GM12878 (cell line): Measurements from ENCODE around the gene NCKAP5. TPM values are rescaled to one million over a fixed set of nuclear protein-coding genes. Genes with fewer than 3 reads are reported as not detected.

Experiments used
- ATAC-seq: fragments of 200-7000 bp; cut with Tn5 transposase; 3 replicates; pipeline ENCODE4 v1.9.1; 2020; ENCODE audit warnings: mild to moderate bottlenecking, moderate library complexity
- BruUV-seq: library from RNA; stranded (reverse); fragments of 400-500 nt; replicated peaks from 2 replicates; lab custom pipeline; 2021; lab: Mats Ljungman, UMichigan
- CTCF ChIA-PET: fragments of 300-600 bp; sonication (Branson Sonifier 250); formaldehyde crosslinking; extraction: SDS; loops from one replicate; lab custom pipeline; 2021; ENCODE audit warnings: inconsistent platforms; lab: Yijun Ruan, JAX
- POLR2A ChIA-PET: fragments of 350-600 bp; formaldehyde crosslinking; extraction: SDS; loops from one replicate; lab custom pipeline; 2021; ENCODE audit warnings: inconsistent platforms; lab: Charles Lee
- RAD21 ChIA-PET: fragments of 300-600 bp; sonication (Branson Sonifier 250); formaldehyde crosslinking; loops from one replicate; lab custom pipeline; 2023; ENCODE audit warnings: antibody characterized with exemption; ENCODE audit not compliant: unreplicated experiment; lab: Charles Lee
- SMC1A ChIA-PET: fragments of 300-600 bp; sonication (Branson Sonifier 250); formaldehyde crosslinking; loops from one replicate; lab custom pipeline; 2023; ENCODE audit not compliant: unreplicated experiment, uncharacterized antibody; lab: Charles Lee
- DNase-seq: peaks from one replicate; pipeline ENCODE4 v3.0.0-alpha.2; 2011; ENCODE audit warnings: low read depth, low spot score
- FAIRE-seq: peaks from 3 replicates; lab custom pipeline; 2011; peaks lifted over from hg19 to GRCh38; lab: Jason Lieb, UNC
- H2AFZ ChIP-seq: 2 replicates; pipeline ENCODE4 v1.6.0; 2011; ENCODE audit warnings: low read depth, low read length, control low read depth; ENCODE audit not compliant: control insufficient read depth
- H3K27ac ChIP-seq: 2 replicates; pipeline ENCODE4 v1.5.1; 2011; ENCODE audit warnings: control low read depth; ENCODE audit not compliant: control insufficient read depth, insufficient read depth
- H3K27me3 ChIP-seq, 2 experiments: replicated peaks in 1 of 2; 2 replicates each; pipeline versions ENCODE4 v1.6.0 to v1.6.1; 2011; ENCODE audit warnings: low read length in 1 of 2; ENCODE audit not compliant: control insufficient read depth in 2 of 2, insufficient read depth in 2 of 2
- H3K36me3 ChIP-seq, 2 experiments: 2 replicates each; pipeline ENCODE4 v1.5.1; 2011; ENCODE audit warnings: low read length in 1 of 2; ENCODE audit not compliant: control insufficient read depth in 2 of 2, insufficient read depth in 2 of 2
- H3K4me1 ChIP-seq: 2 replicates; pipeline ENCODE4 v1.6.1; 2011; ENCODE audit warnings: mild to moderate bottlenecking, low read length, moderate library complexity, mixed read lengths; ENCODE audit not compliant: control insufficient read depth, insufficient read depth
- H3K4me2 ChIP-seq: 2 replicates; pipeline ENCODE4 v1.6.0; 2011; ENCODE audit warnings: control low read depth; ENCODE audit not compliant: control insufficient read depth, insufficient read depth
- H3K4me3 ChIP-seq: fragments of 200-600 bp; sonication (generic); 2 replicates; pipeline ENCODE4 v1.5.1; 2016
- H3K79me2 ChIP-seq: 2 replicates; pipeline ENCODE4 v1.6.0; 2011; ENCODE audit warnings: low read length; ENCODE audit not compliant: control insufficient read depth, insufficient read depth
- H3K9ac ChIP-seq: 2 replicates; pipeline ENCODE4 v1.8.0; 2011; ENCODE audit warnings: low read length, control low read depth, mixed read lengths; ENCODE audit not compliant: control insufficient read depth, insufficient read depth
- H3K9me3 ChIP-seq: replicated peaks from 3 replicates; pipeline ENCODE4 v1.5.1; 2011; ENCODE audit warnings: mild to moderate bottlenecking, low read length; ENCODE audit not compliant: control insufficient read depth, insufficient read depth
- H4K20me1 ChIP-seq: 2 replicates; pipeline ENCODE4 v1.6.0; 2011; ENCODE audit not compliant: control insufficient read depth, insufficient read depth
- CBFB ChIP-seq: IDR thresholded peaks from 2 replicates; pipeline ENCODE4 v1.6.1; 2016; ENCODE audit warnings: antibody characterized with exemption, low read depth
- ELK1 ChIP-seq: IDR thresholded peaks from 2 replicates; pipeline ENCODE4 v1.6.1; 2012; ENCODE audit warnings: low read depth, low read length, improper control_type of control experiment
- KAT2A ChIP-seq: conservative IDR thresholded peaks from 2 replicates; pipeline ENCODE4 v1.6.1; 2011; ENCODE audit warnings: low read depth, low read length; ENCODE audit not compliant: control insufficient read depth
- MTA2 ChIP-seq: fragments of 450-650 bp; IDR thresholded peaks from 2 replicates; pipeline ENCODE4 v1.6.1; 2016; ENCODE audit warnings: low read depth, mild to moderate bottlenecking, moderate library complexity
- NFXL1 ChIP-seq: fragments of 450-650 bp; IDR thresholded peaks from 2 replicates; pipeline ENCODE4 v1.6.1; 2017; ENCODE audit warnings: antibody characterized with exemption, mild to moderate bottlenecking, borderline replicate concordance
- PBX3 ChIP-seq: IDR thresholded peaks from 2 replicates; pipeline ENCODE4 v1.6.1; 2011; ENCODE audit warnings: mild to moderate bottlenecking, low read depth, low read length, moderate library complexity; ENCODE audit not compliant: insufficient replicate concordance
- RELB ChIP-seq: fragments of 450-650 bp; IDR thresholded peaks from 2 replicates; pipeline ENCODE4 v1.6.1; 2017; ENCODE audit warnings: low read depth, mild to moderate bottlenecking, moderate library complexity
- ZBTB40 ChIP-seq: fragments of 450-650 bp; IDR thresholded peaks from 2 replicates; pipeline ENCODE4 v1.6.1; 2016; ENCODE audit warnings: mild to moderate bottlenecking, moderate library complexity, borderline replicate concordance
- ZNF592 ChIP-seq: fragments of 450-650 bp; IDR thresholded peaks from 2 replicates; pipeline ENCODE4 v1.6.1; 2017; ENCODE audit warnings: mild to moderate bottlenecking, moderate library complexity
- WGBS: methylation state at CpG from one replicate; pipeline ENCODE4 v1.1.6; 2016; ENCODE audit warnings: low lambda C conversion rate; ENCODE audit not compliant: insufficient replicate concordance, insufficient coverage; ENCODE audit errors: missing lambda C conversion rate; 5-methylcytosine and 5-hydroxymethylcytosine counted together
- in situ Hi-C: fragments of 300-500 bp; cut with MboI; formaldehyde crosslinking; loops from 9 replicates; pipeline ENCODE4 v1.14.3; 2018; ENCODE audit warnings: mixed read lengths
- intact Hi-C: fragments of 100-400 bp; cut with micrococcal nuclease; formaldehyde crosslinking; loops from one replicate; pipeline ENCODE4 v1.14.2; 2022; ENCODE audit not compliant: unreplicated experiment
- polyA plus RNA-seq, 11 experiments: library from polyadenylated mRNA; depleted of rRNA in 4 of 11; unstranded in 6 of 11; stranded (reverse) in 5 of 11; fragments of >200 nt; fragmentation: Nextera tagmentation in 4 of 11; fragmentation: Illumina TruSeq in 1 of 11; extraction: Ambion mirVana in 4 of 11; extraction: Trizol in 1 of 11; gene quantifications; 1 replicate in 1 of 11; 2 replicates in 10 of 11; pipeline versions ENCODE4 v1.2.1 to v1.2.3, GENCODE V29; 2011 to 2016; ENCODE audit warnings: inconsistent platforms in 2 of 11, missing spikeins in 2 of 11, low read depth in 1 of 11
- total RNA-seq, 4 experiments: library from RNA; depleted of rRNA in 3 of 4; stranded (reverse); fragments of >200 nt in 3 of 4; fragmentation: Illumina TruSeq in 1 of 4; extraction: Trizol in 1 of 4; gene quantifications; 2 replicates each; pipeline versions ENCODE4 v1.2.1 to v1.2.3, GENCODE V29; 2013 to 2021

The NCKAP5 gene
- total and polyA plus RNA-seq, 10 of the 15 experiments (the other 5 are each of a cell fraction or from before 2014, with no cell fraction given) = 0.06 to 0.44 (median 0.16) TPM

GRCh38 chr2:132633635-132634034 is 934.6 kb downstream of the NCKAP5 start (continued):
- TF ChIP-seq PBX3 = no peak
- no peak for TF ChIP-seq RELB
- no peak for TF ChIP-seq CBFB

- intact Hi-C loops = no loop called here
- in situ Hi-C loops = no loop called here
- WGBS = 15% methylated on average over 6 of the region's 6 CpGs
- no peak overlapping the region for H2AFZ ChIP-seq
- no TSS peak for BruUV-seq
- CTCF ChIA-PET = no interaction called here
- H3K36me3 ChIP-seq = no peaks in the 10 kb centered on the region
- POLR2A ChIA-PET = no interaction called here
- H4K20me1 ChIP-seq = no peaks in the 10 kb centered on the region
- H3K9ac ChIP-seq = no peak overlapping the region
- no peaks in the 10 kb centered on the region for H3K4me1 ChIP-seq
- H3K9me3 ChIP-seq = no peaks in the 10 kb centered on the region
- H3K4me3 ChIP-seq = no peak overlapping the region
- DNase-seq (no peak), FAIRE-seq (no peak), ATAC-seq (no peak)
- SMC1A ChIA-PET = no interaction called here
- H3K4me2 ChIP-seq = no peak overlapping the region
- RAD21 ChIA-PET = no interaction called here
- no peaks in the 10 kb centered on the region for H3K79me2 ChIP-seq
- no peaks in the 10 kb centered on the region for H3K27me3 ChIP-seq
- no peak overlapping the region for H3K27ac ChIP-seq
- no peak for TF ChIP-seq NFXL1
- no peak for TF ChIP-seq ELK1
- no peak for TF ChIP-seq ZBTB40
- no peak for TF ChIP-seq MTA2
- TF ChIP-seq KAT2A = no peak
- TF ChIP-seq ZNF592 = no peak
Observed at GRCh38 chr2:132632000-132632649, 936.1 kb downstream of the NCKAP5 start.
